HEK293 (cell line): ENCODE results near the gene RPL35.

Source experiments
- CTCF ChIA-PET: fragments of 350-600 bp; formaldehyde crosslinking; extraction: SDS; loops from one replicate; lab custom pipeline; 2021; ENCODE audit warnings: antibody characterized with exemption; lab: Yijun Ruan, JAX
- POLR2A ChIA-PET: fragments of 300-600 bp; formaldehyde crosslinking; extraction: SDS; loops from one replicate; lab custom pipeline; 2020; ENCODE audit warnings: antibody characterized with exemption, inconsistent platforms; lab: Yijun Ruan, JAX
- H3K27ac ChIP-seq: fragments of 200-500 bp; sonication (Bioruptor generic); 2 replicates; pipeline ENCODE4 v1.5.1; 2014; ENCODE audit warnings: low read depth, low read length, control low read depth, inconsistent platforms; ENCODE audit errors: extremely low read depth
- H3K36me3 ChIP-seq, 2 experiments: fragments of 200-500 bp in 1 of 2; sonication (Bioruptor generic) in 1 of 2; 1 replicate in 1 of 2; 2 replicates in 1 of 2; pipeline ENCODE4 v1.5.1; 2014 to 2017; ENCODE audit warnings: inconsistent platforms in 2 of 2, low read length in 2 of 2; ENCODE audit not compliant: control insufficient read depth in 2 of 2, insufficient read depth in 1 of 2
- H3K4me1 ChIP-seq: fragments of 200-500 bp; sonication (Bioruptor generic); 2 replicates; pipeline ENCODE4 v1.5.1; 2014; ENCODE audit warnings: mild to moderate bottlenecking, low read length, inconsistent platforms; ENCODE audit not compliant: control insufficient read depth, insufficient read depth
- H3K4me3 ChIP-seq: 2 replicates; pipeline ENCODE4 v1.5.1; 2011; ENCODE audit warnings: low read depth, mild to moderate bottlenecking, control low read depth, low read length, moderate library complexity
- H3K9me3 ChIP-seq: fragments of 200-500 bp; sonication (Bioruptor generic); 2 replicates; pipeline ENCODE4 v1.5.1; 2014; ENCODE audit warnings: low read depth, low read length, inconsistent platforms; ENCODE audit not compliant: control insufficient read depth, insufficient read depth
- GLIS1 ChIP-seq: fragments of 450-650 bp; formaldehyde crosslinking; IDR thresholded peaks from 2 replicates; pipeline ENCODE4 v1.5.1; 2016; ENCODE audit warnings: missing biosample characterization, missing genetic modification characterization
- OSR2 ChIP-seq: fragments of 450-650 bp; formaldehyde crosslinking; IDR thresholded peaks from 2 replicates; pipeline ENCODE4 v1.5.1; 2016; ENCODE audit warnings: missing biosample characterization, missing genetic modification characterization
- SP2 ChIP-seq: fragments of 450-650 bp; formaldehyde crosslinking; IDR thresholded peaks from 2 replicates; pipeline ENCODE4 v1.5.1; 2016; ENCODE audit warnings: missing biosample characterization, missing genetic modification characterization
- YY1 ChIP-seq: fragments of 450-650 bp; formaldehyde crosslinking; IDR thresholded peaks from 2 replicates; pipeline ENCODE4 v1.5.1; 2018; ENCODE audit warnings: missing biosample characterization, missing genetic modification characterization
- ZBTB20 ChIP-seq: fragments of 450-650 bp; formaldehyde crosslinking; IDR thresholded peaks from 2 replicates; pipeline ENCODE4 v1.5.1; 2016; ENCODE audit warnings: missing biosample characterization, missing genetic modification characterization
- ZBTB26 ChIP-seq: fragments of 450-650 bp; formaldehyde crosslinking; optimal IDR thresholded peaks from 2 replicates; pipeline ENCODE3; 2016; ENCODE audit warnings: missing biosample characterization, mild to moderate bottlenecking, missing genetic modification characterization
- ZBTB6 ChIP-seq: fragments of 450-650 bp; formaldehyde crosslinking; IDR thresholded peaks from 2 replicates; pipeline ENCODE4 v1.5.1; 2017; ENCODE audit warnings: missing biosample characterization, missing genetic modification characterization
- ZFP37 ChIP-seq: fragments of 450-650 bp; formaldehyde crosslinking; IDR thresholded peaks from 2 replicates; pipeline ENCODE4 v1.5.1; 2016; ENCODE audit warnings: missing biosample characterization, missing genetic modification characterization
- ZNF48 ChIP-seq: fragments of 450-650 bp; formaldehyde crosslinking; IDR thresholded peaks from 2 replicates; pipeline ENCODE4 v1.5.1; 2016; ENCODE audit warnings: missing biosample characterization, missing genetic modification characterization
- ZNF501 ChIP-seq: fragments of 450-650 bp; formaldehyde crosslinking; IDR thresholded peaks from 2 replicates; pipeline ENCODE4 v1.5.1; 2016; ENCODE audit warnings: missing biosample characterization, missing genetic modification characterization
- ZNF600 ChIP-seq: fragments of 450-650 bp; formaldehyde crosslinking; IDR thresholded peaks from 2 replicates; pipeline ENCODE4 v1.5.1; 2016; ENCODE audit warnings: missing biosample characterization, missing genetic modification characterization
- ZNF670 ChIP-seq: fragments of 450-650 bp; formaldehyde crosslinking; IDR thresholded peaks from 2 replicates; pipeline ENCODE4 v1.5.1; 2016; ENCODE audit warnings: missing biosample characterization, missing genetic modification characterization, low read depth
- ZNF785 ChIP-seq: fragments of 450-650 bp; formaldehyde crosslinking; IDR thresholded peaks from 2 replicates; pipeline ENCODE4 v1.5.1; 2016; ENCODE audit warnings: missing biosample characterization, missing genetic modification characterization
- ZSCAN30 ChIP-seq: fragments of 450-650 bp; IDR thresholded peaks from 2 replicates; pipeline ENCODE4 v1.5.1; 2018; ENCODE audit warnings: missing biosample characterization, mild to moderate bottlenecking, missing genetic modification characterization, moderate library complexity
- ZSCAN5A ChIP-seq: fragments of 450-650 bp; formaldehyde crosslinking; IDR thresholded peaks from 2 replicates; pipeline ENCODE4 v1.5.1; 2016; ENCODE audit warnings: missing biosample characterization, missing genetic modification characterization
- TF ChIP-seq, protein P1 (sequence below): fragments of 450-650 bp; formaldehyde crosslinking; IDR thresholded peaks from 2 replicates; pipeline ENCODE4 v1.5.1; 2016; ENCODE audit warnings: missing biosample characterization, missing genetic modification characterization, borderline replicate concordance
- TF ChIP-seq, protein P2 (sequence below): fragments of 450-650 bp; formaldehyde crosslinking; IDR thresholded peaks from 2 replicates; pipeline ENCODE4 v1.5.1; 2016; ENCODE audit warnings: missing biosample characterization, missing genetic modification characterization
- TF ChIP-seq, protein P3 (sequence below): fragments of 450-650 bp; formaldehyde crosslinking; IDR thresholded peaks from 2 replicates; pipeline ENCODE4 v1.5.1; 2016; ENCODE audit warnings: missing biosample characterization, missing genetic modification characterization
- TF ChIP-seq, protein P4 (sequence below): fragments of 450-650 bp; formaldehyde crosslinking; IDR thresholded peaks from 2 replicates; pipeline ENCODE4 v1.5.1; 2016; ENCODE audit warnings: missing biosample characterization, missing genetic modification characterization

Gene RPL35

DNA sequence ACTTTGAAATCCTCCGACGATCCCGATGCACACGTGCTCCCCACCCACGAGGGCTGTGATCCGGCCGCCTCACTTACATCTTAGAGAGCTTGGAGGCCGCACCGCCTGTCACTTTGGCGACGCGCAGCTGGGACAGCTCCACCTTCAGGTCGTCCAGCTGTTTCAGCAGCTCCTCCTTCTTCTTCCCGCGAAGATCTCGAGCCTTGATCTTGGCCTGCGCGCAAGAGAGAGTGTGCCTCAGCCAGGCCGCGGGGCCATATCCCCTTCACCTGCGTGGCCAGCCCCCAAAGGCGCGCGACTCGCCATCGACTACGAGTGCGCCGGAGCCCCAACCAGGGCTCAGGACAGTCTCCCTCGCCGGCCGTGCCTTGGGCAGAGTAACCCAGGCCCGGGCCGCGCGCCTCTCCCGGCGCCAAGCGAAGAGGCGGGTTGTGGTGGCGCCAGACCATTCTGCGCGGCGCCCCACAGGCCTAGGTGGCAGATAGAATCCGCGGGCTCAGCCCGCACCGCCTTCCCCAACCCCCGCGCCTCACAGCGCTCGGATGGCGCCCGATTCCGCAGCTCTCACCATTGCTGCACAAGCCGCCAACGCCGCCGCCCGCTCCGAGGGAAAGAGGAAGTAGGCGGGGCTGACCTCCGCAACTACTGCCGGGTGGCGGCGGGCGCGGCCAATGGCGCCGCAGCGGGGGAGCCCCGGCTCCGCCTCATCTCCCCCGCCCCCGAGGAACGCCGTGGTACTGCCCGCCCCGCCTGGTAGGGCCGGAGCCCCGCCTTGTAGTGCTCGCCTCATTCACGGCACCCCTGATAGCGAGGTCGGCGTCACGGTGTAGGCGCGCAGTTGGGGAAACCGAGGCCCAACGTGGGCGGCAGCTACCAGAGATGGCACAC, at the start of gene RPL35, which contains the start of gene ARPC5L:
Gene RPL35, minus strand, starts transcription at position 616 of the 888 bp plus-strand sequence. Its CDS starts 45 bp downstream, at position 571.
Gene ARPC5L, plus strand, starts transcription at position 789 of the 888 bp plus-strand sequence. CDS start 7,161 bp downstream, outside the sequence.
- no peaks in the 10 kb centered on the region for H3K9me3 ChIP-seq
- peaks cover 4 to 49% of the 10 kb centered on the region in 2 experiments; a peak in 2 of 3 replicates for H3K36me3 ChIP-seq
- ChIA-PET CTCF (interaction anchor here (0.6 to 3.6 kb wide), 10 partner anchors 9 to 523 kb away, joined by 3 to 24 read pairs (median 4); partner anchors contain the start of genes NR6A1, OLFML2A and WDR38), POLR2A (interaction anchor here (0.6 to 3.0 kb wide), 26 partner anchors 7 to 612 kb away, joined by 3 to 46 read pairs (median 4); partner anchors contain the start of genes HSPA5, NR6A1, OLFML2A and RABEPK)
- peak within 1 kb of the TSS; percentile 86 for H3K4me3 ChIP-seq
- no peaks in the 10 kb centered on the region for H3K4me1 ChIP-seq
- peak within 1 kb of the TSS; percentile 100 for H3K27ac ChIP-seq
- 0 out of 2 replicates have a peak, but pooled peaks have one; percentile 65 for TF ChIP-seq ZNF501 (tag by site-specific recombination)
- TF ChIP-seq ZBTB6 (tag by site-specific recombination) = peak; percentile 6; the same call in 1 of the 2 replicates
- no peak for TF ChIP-seq ZNF670 (tag by site-specific recombination)
- TF ChIP-seq, protein P1, sequence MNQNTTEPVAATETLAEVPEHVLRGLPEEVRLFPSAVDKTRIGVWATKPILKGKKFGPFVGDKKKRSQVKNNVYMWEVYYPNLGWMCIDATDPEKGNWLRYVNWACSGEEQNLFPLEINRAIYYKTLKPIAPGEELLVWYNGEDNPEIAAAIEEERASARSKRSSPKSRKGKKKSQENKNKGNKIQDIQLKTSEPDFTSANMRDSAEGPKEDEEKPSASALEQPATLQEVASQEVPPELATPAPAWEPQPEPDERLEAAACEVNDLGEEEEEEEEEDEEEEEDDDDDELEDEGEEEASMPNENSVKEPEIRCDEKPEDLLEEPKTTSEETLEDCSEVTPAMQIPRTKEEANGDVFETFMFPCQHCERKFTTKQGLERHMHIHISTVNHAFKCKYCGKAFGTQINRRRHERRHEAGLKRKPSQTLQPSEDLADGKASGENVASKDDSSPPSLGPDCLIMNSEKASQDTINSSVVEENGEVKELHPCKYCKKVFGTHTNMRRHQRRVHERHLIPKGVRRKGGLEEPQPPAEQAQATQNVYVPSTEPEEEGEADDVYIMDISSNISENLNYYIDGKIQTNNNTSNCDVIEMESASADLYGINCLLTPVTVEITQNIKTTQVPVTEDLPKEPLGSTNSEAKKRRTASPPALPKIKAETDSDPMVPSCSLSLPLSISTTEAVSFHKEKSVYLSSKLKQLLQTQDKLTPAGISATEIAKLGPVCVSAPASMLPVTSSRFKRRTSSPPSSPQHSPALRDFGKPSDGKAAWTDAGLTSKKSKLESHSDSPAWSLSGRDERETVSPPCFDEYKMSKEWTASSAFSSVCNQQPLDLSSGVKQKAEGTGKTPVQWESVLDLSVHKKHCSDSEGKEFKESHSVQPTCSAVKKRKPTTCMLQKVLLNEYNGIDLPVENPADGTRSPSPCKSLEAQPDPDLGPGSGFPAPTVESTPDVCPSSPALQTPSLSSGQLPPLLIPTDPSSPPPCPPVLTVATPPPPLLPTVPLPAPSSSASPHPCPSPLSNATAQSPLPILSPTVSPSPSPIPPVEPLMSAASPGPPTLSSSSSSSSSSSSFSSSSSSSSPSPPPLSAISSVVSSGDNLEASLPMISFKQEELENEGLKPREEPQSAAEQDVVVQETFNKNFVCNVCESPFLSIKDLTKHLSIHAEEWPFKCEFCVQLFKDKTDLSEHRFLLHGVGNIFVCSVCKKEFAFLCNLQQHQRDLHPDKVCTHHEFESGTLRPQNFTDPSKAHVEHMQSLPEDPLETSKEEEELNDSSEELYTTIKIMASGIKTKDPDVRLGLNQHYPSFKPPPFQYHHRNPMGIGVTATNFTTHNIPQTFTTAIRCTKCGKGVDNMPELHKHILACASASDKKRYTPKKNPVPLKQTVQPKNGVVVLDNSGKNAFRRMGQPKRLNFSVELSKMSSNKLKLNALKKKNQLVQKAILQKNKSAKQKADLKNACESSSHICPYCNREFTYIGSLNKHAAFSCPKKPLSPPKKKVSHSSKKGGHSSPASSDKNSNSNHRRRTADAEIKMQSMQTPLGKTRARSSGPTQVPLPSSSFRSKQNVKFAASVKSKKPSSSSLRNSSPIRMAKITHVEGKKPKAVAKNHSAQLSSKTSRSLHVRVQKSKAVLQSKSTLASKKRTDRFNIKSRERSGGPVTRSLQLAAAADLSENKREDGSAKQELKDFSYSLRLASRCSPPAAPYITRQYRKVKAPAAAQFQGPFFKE (tag by site-specific recombination) = no peak
- no peak for TF ChIP-seq ZNF48
- peak; percentile 38; the same call in 1 of the 2 replicates for TF ChIP-seq ZNF600 (tag by site-specific recombination)
- TF ChIP-seq ZBTB26 = peak; percentile 77
- peak; percentile 90 for TF ChIP-seq SP2 (tag by site-specific recombination)
- TF ChIP-seq GLIS1 = peak; percentile 28; the same call in 1 of the 2 replicates
- TF ChIP-seq, protein P2, sequence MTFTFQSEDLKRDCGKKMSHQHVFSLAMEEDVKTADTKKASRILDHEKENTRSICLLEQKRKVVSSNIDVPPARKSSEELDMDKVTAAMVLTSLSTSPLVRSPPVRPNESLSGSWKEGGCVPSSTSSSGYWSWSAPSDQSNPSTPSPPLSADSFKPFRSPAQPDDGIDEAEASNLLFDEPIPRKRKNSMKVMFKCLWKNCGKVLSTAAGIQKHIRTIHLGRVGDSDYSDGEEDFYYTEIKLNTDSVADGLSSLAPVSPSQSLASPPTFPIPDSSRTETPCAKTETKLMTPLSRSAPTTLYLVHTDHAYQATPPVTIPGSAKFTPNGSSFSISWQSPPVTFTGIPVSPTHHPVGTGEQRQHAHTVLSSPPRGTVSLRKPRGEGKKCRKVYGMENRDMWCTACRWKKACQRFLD (tag by site-specific recombination) = no peak
- TF ChIP-seq, protein P3, sequence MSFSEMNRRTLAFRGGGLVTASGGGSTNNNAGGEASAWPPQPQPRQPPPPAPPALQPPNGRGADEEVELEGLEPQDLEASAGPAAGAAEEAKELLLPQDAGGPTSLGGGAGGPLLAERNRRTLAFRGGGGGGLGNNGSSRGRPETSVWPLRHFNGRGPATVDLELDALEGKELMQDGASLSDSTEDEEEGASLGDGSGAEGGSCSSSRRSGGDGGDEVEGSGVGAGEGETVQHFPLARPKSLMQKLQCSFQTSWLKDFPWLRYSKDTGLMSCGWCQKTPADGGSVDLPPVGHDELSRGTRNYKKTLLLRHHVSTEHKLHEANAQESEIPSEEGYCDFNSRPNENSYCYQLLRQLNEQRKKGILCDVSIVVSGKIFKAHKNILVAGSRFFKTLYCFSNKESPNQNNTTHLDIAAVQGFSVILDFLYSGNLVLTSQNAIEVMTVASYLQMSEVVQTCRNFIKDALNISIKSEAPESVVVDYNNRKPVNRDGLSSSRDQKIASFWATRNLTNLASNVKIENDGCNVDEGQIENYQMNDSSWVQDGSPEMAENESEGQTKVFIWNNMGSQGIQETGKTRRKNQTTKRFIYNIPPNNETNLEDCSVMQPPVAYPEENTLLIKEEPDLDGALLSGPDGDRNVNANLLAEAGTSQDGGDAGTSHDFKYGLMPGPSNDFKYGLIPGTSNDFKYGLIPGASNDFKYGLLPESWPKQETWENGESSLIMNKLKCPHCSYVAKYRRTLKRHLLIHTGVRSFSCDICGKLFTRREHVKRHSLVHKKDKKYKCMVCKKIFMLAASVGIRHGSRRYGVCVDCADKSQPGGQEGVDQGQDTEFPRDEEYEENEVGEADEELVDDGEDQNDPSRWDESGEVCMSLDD = peak; percentile 98; the same call in 1 of the 2 replicates
- 0 out of 2 replicates have a peak, but pooled peaks have one; percentile 62 for TF ChIP-seq ZBTB20 (tag by site-specific recombination)
- TF ChIP-seq ZSCAN30 = 0 out of 2 replicates have a peak, but pooled peaks have one; percentile 61
- peak; percentile 73 for TF ChIP-seq YY1 (tag by site-specific recombination)
- no peak for TF ChIP-seq ZSCAN5A (tag by site-specific recombination)
- 0 out of 2 replicates have a peak, but pooled peaks have one; percentile 62 for TF ChIP-seq ZNF785 (tag by site-specific recombination)
- TF ChIP-seq OSR2 = 0 out of 2 replicates have a peak, but pooled peaks have one; percentile 2
- TF ChIP-seq, protein P4, sequence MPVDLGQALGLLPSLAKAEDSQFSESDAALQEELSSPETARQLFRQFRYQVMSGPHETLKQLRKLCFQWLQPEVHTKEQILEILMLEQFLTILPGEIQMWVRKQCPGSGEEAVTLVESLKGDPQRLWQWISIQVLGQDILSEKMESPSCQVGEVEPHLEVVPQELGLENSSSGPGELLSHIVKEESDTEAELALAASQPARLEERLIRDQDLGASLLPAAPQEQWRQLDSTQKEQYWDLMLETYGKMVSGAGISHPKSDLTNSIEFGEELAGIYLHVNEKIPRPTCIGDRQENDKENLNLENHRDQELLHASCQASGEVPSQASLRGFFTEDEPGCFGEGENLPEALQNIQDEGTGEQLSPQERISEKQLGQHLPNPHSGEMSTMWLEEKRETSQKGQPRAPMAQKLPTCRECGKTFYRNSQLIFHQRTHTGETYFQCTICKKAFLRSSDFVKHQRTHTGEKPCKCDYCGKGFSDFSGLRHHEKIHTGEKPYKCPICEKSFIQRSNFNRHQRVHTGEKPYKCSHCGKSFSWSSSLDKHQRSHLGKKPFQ (tag by site-specific recombination) = peak; percentile 4; the same call in 1 of the 2 replicates
- 0 out of 2 replicates have a peak, but pooled peaks have one; percentile 59 for TF ChIP-seq ZFP37
